IMR-90 (cell line): ENCODE data around the gene DMAC2. TPM values are rescaled to one million over a fixed set of nuclear protein-coding genes. Genes with fewer than 3 reads are reported as not detected.
"Not testable (repeated sequence)": the region's sequence is repeated elsewhere in the genome, so short reads cannot be mapped to it uniquely, and the experiment has no call there.

Experiments used
- ATAC-seq: fragments of 200-7000 bp; cut with Tn5 transposase; 2 replicates; pipeline ENCODE4 v1.9.1; 2020; ENCODE audit warnings: low read depth, mild to moderate bottlenecking, moderate library complexity
- BruUV-seq: library from RNA; stranded (reverse); fragments of 400-500 nt; replicated peaks from 2 replicates; lab custom pipeline; 2021; lab: Mats Ljungman, UMichigan
- CTCF ChIA-PET: fragments of 300-600 bp; formaldehyde crosslinking; extraction: SDS; loops from one replicate; lab custom pipeline; 2021; ENCODE audit warnings: antibody characterized with exemption; lab: Yijun Ruan, JAX
- POLR2A ChIA-PET: fragments of 300-600 bp; sonication (Branson Sonifier 250); formaldehyde crosslinking; loops from one replicate; lab custom pipeline; 2022; ENCODE audit warnings: antibody characterized with exemption; ENCODE audit not compliant: unreplicated experiment; lab: Charles Lee
- DNase-seq: peaks from one replicate; pipeline ENCODE4 v3.0.0; 2013
- H2AFZ ChIP-seq: replicated peaks from 2 replicates; pipeline ENCODE3; 2013; ENCODE audit warnings: low read length, mild to moderate bottlenecking; ENCODE audit not compliant: poor library complexity
- H2AK5ac ChIP-seq: 2 replicates; pipeline ENCODE4 v1.6.1; 2013; ENCODE audit warnings: low read depth, low read length, inconsistent platforms
- H2AK9ac ChIP-seq: replicated peaks from 2 replicates; pipeline ENCODE3; 2013; ENCODE audit warnings: mild to moderate bottlenecking, low read depth, low read length, moderate library complexity; ENCODE audit not compliant: poor library complexity
- H2BK120ac ChIP-seq: 2 replicates; pipeline ENCODE4 v1.6.1; 2013; ENCODE audit warnings: low read depth, low read length, inconsistent platforms
- H2BK15ac ChIP-seq: 3 replicates; pipeline ENCODE4 v1.6.1; 2013; ENCODE audit warnings: low read depth, low read length, inconsistent platforms
- H2BK20ac ChIP-seq: 2 replicates; pipeline ENCODE4 v1.6.1; 2013; ENCODE audit warnings: low read depth, mild to moderate bottlenecking, inconsistent platforms, low read length, moderate library complexity
- H2BK5ac ChIP-seq: 2 replicates; pipeline ENCODE4 v1.6.1; 2013; ENCODE audit warnings: mild to moderate bottlenecking, low read depth, low read length, inconsistent platforms; ENCODE audit not compliant: poor library complexity, severe bottlenecking
- H3K14ac ChIP-seq: replicated peaks from 2 replicates; pipeline ENCODE4 v1.6.1; 2013; ENCODE audit warnings: low read depth, low read length, inconsistent platforms
- H3K18ac ChIP-seq: 2 replicates; pipeline ENCODE4 v1.6.1; 2013; ENCODE audit warnings: low read depth, low read length, control low read depth
- H3K23ac ChIP-seq: 2 replicates; pipeline ENCODE4 v1.6.1; 2013; ENCODE audit warnings: low read depth, low read length, inconsistent platforms
- H3K27ac ChIP-seq: 2 replicates; pipeline ENCODE4 v1.5.1; 2013; ENCODE audit warnings: mild to moderate bottlenecking, control low read depth, low read length; ENCODE audit not compliant: insufficient read depth
- H3K27me3 ChIP-seq: 2 replicates; pipeline ENCODE4 v1.6.1; 2013; ENCODE audit warnings: low read length; ENCODE audit not compliant: control insufficient read depth, insufficient read depth
- H3K36me3 ChIP-seq: 2 replicates; pipeline ENCODE4 v1.6.1; 2013; ENCODE audit warnings: low read length, mixed read lengths; ENCODE audit not compliant: control insufficient read depth, insufficient read depth
- H3K4ac ChIP-seq: 2 replicates; pipeline ENCODE4 v1.6.1; 2013; ENCODE audit warnings: low read depth, low read length, inconsistent platforms
- H3K4me1 ChIP-seq: 2 replicates; pipeline ENCODE4 v1.6.1; 2013; ENCODE audit warnings: low read length, mixed read lengths; ENCODE audit not compliant: control insufficient read depth, insufficient read depth
- H3K4me2 ChIP-seq: 2 replicates; pipeline ENCODE4 v1.6.1; 2013; ENCODE audit warnings: low read depth, mild to moderate bottlenecking, control low read depth, low read length, moderate library complexity
- H3K4me3 ChIP-seq: 2 replicates; pipeline ENCODE4 v1.5.1; 2013; ENCODE audit warnings: low read depth, mild to moderate bottlenecking, control low read depth, low read length, moderate library complexity; ENCODE audit not compliant: insufficient read depth
- H3K56ac ChIP-seq: 2 replicates; pipeline ENCODE4 v1.6.1; 2013; ENCODE audit warnings: low read length, inconsistent platforms; ENCODE audit not compliant: insufficient read depth; ENCODE audit errors: extremely low read depth
- H3K79me1 ChIP-seq, 2 experiments: 2 replicates each; pipeline ENCODE4 v1.6.1; 2013; ENCODE audit warnings: low read length in 2 of 2, inconsistent platforms in 1 of 2, low read depth in 1 of 2
- H3K9ac ChIP-seq: 2 replicates; pipeline ENCODE4 v1.6.1; 2013; ENCODE audit warnings: low read depth, low read length, control low read depth
- H3K9me1 ChIP-seq: 2 replicates; pipeline ENCODE4 v1.6.1; 2013; ENCODE audit warnings: low read length, inconsistent platforms; ENCODE audit not compliant: insufficient read depth
- H3K9me3 ChIP-seq: 2 replicates; pipeline ENCODE4 v1.6.1; 2013; ENCODE audit warnings: low read length; ENCODE audit not compliant: control insufficient read depth, insufficient read depth
- H4K20me1 ChIP-seq: 2 replicates; pipeline ENCODE4 v1.6.1; 2013; ENCODE audit warnings: low read length, inconsistent platforms; ENCODE audit not compliant: insufficient read depth
- H4K5ac ChIP-seq: 2 replicates; pipeline ENCODE4 v1.6.1; 2013; ENCODE audit warnings: mild to moderate bottlenecking, low read depth, low read length, control low read depth
- H4K8ac ChIP-seq, 2 experiments: 2 replicates each; pipeline ENCODE4 v1.6.1; 2013; ENCODE audit warnings: low read depth in 2 of 2, low read length in 2 of 2, control low read depth in 1 of 2, inconsistent platforms in 1 of 2
- H4K91ac ChIP-seq: 2 replicates; pipeline ENCODE4 v1.6.1; 2013; ENCODE audit warnings: low read depth, low read length, inconsistent platforms; ENCODE audit not compliant: insufficient read depth
- WGBS, 2 experiments: methylation state at CpG; one replicate each; pipeline versions ENCODE4 v1.1.5 to v1.1.7; 2013; ENCODE audit warnings: missing lambda C conversion rate in 2 of 2; ENCODE audit not compliant: insufficient read length in 1 of 2; ENCODE audit errors: extremely low coverage in 2 of 2; 5-methylcytosine and 5-hydroxymethylcytosine counted together
- dilution Hi-C: fragments of 300-500 bp; cut with HindIII; formaldehyde crosslinking; loops from one replicate; pipeline ENCODE4 v1.14.3; 2018; ENCODE audit warnings: low sequenced_read_pairs; ENCODE audit not compliant: unreplicated experiment
- in situ Hi-C: fragments of 300-500 bp; cut with MboI; formaldehyde crosslinking; loops from 3 replicates; pipeline ENCODE4 v1.14.3; 2019; ENCODE audit warnings: low sequenced_read_pairs, inconsistent platforms, mixed read lengths
- intact Hi-C: fragments of 100-400 bp; cut with micrococcal nuclease; formaldehyde crosslinking; loops from 2 replicates; pipeline ENCODE4 v1.10.0; 2022
- polyA plus RNA-seq, 3 experiments: library from polyadenylated mRNA; depleted of rRNA; stranded (reverse); fragments of >200 nt; gene quantifications; 2 replicates each; pipeline ENCODE4 v1.2.3, GENCODE V29; 2012; ENCODE audit warnings: low replicate concordance in 1 of 3
- total RNA-seq: library from RNA; depleted of rRNA; stranded (reverse); fragments of >200 nt; gene quantifications from 2 replicates; pipeline ENCODE4 v1.2.3, GENCODE V29; 2012

Gene DMAC2
- total and polyA plus RNA-seq, 2 of the 4 experiments (the other 2 are of a cell fraction) = 52.5 to 72.2 TPM

- H3K27me3 ChIP-seq, H3K4me3 ChIP-seq, DNase-seq, in situ Hi-C loops, intact Hi-C loops, H3K27ac ChIP-seq, H2BK5ac ChIP-seq, H4K8ac ChIP-seq, H4K5ac ChIP-seq, H3K9ac ChIP-seq, H2BK20ac ChIP-seq, H3K9me1 ChIP-seq, H3K9me3 ChIP-seq, H3K4me2 ChIP-seq, BruUV-seq, H2AK5ac ChIP-seq, H3K18ac ChIP-seq, H2BK120ac ChIP-seq, H3K4ac ChIP-seq, H3K23ac ChIP-seq, H2BK15ac ChIP-seq, H3K56ac ChIP-seq, H2AFZ ChIP-seq, H2AK9ac ChIP-seq, dilution Hi-C loops, H3K14ac ChIP-seq, H3K79me1 ChIP-seq, H4K20me1 ChIP-seq, H4K91ac ChIP-seq, ATAC-seq, H3K4me1 ChIP-seq, POLR2A ChIA-PET: not testable (repeated sequence)
- CTCF ChIA-PET = interaction anchor here (0.8 kb wide), 1 partner anchor 23 kb away, joined by 3 read pairs; no protein-coding TSS in a partner anchor
- H3K36me3 ChIP-seq = peaks cover 20% of the 10 kb centered on the region
- 93% methylated on average over 3 of the region's 5 CpGs; no CpG with 5 or more reads in 1 of the 2 experiments for WGBS, 2 experiments
Observed at GRCh38 chr19:41408846-41409245, 30.9 kb downstream of the DMAC2 start.
